NCI-H2196 (cell line): ENCODE measurements around the gene SART3.

Experiments
- DNase-seq: peaks from one replicate; lab custom pipeline; 2025; ENCODE audit not compliant: unreplicated experiment; lab: John Stamatoyannopoulos, UW

The SART3 gene

GRCh38 chr12:108526482-108527165, 34.3 kb downstream of the SART3 start:
- DNase-seq = no peak

- no peak for DNase-seq
Measured at GRCh38 chr12:108525681-108526080, 35.3 kb downstream of the SART3 start.

- DNase-seq = no peak
Measured at GRCh38 chr12:108523365-108523764, 37.6 kb downstream of the SART3 start.

GRCh38 chr12:108519558-108519957, 41.4 kb downstream of the SART3 start:
- DNase-seq = no peak

DNA sequence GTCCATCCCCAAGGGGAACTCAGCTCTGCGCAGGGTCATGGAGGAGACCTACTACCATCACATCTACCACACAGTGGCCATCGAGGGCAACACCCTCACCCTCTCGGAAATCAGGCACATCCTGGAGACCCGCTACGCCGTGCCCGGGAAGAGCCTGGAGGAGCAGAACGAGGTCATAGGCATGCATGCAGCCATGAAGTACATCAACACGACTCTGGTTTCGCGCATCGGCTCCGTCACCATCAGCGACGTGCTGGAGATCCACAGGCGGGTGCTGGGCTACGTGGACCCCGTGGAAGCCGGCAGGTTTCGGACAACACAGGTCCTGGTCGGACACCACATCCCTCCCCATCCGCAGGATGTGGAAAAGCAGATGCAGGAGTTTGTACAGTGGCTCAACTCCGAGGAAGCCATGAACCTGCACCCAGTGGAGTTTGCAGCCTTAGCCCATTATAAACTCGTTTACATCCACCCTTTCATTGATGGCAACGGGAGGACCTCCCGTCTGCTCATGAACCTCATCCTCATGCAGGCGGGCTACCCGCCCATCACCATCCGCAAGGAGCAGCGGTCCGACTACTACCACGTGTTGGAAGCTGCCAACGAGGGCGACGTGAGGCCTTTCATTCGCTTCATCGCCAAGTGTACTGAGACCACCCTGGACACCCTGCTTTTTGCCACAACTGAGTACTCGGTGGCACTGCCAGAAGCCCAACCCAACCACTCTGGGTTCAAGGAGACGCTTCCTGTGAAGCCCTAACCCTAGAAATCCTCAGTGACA, 42.1 kb downstream of the SART3 start:
- DNase-seq = no peak

- DNase-seq = no peak
Measured at GRCh38 chr12:108518101-108518715, 42.8 kb downstream of the SART3 start.

DNA sequence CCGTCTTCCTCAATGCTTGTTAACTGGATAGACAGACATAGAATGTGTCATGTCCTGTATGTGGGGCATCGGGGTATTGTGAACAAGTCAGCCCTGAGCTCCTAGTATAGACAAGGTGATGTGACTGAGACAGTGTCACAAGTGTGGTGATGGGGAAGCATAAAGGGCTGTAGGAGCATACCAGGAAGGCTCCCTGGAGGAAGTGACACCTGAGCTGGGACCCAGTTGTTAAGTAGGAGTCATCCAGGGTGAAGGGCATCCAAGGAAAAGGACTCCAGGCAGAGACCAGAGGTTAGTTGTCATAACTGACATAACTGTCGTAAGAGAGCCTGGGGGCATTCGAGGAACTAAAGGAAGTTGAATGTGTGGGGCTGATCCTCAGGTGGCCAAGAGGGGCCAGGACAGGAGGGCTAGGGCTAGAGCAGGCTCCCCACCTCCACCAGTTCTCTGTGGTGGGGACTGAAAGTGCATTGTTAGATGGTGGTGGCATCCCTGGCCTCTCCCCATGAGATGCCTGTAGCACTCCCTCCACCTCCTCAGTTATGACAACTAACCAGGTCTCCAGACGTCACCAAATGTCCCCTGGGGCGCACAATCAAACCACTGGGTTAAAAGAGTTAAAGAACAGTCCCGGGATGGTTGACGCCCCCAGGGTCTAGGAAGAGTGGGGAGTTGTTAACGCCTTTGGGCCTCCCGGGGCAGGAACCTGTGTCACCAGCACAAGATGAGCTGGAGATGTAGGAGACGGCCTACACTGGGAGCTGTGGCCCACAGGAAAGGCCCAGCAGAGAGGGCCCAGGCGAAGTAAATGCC, 43.5 kb downstream of the SART3 start:
- DNase-seq = no peak

GRCh38 chr12:108516511-108517275, 44.3 kb downstream of the SART3 start:
- peak; percentile 14 for DNase-seq

- DNase-seq = no peak
Measured at GRCh38 chr12:108515916-108516315, 45.1 kb downstream of the SART3 start.

DNA sequence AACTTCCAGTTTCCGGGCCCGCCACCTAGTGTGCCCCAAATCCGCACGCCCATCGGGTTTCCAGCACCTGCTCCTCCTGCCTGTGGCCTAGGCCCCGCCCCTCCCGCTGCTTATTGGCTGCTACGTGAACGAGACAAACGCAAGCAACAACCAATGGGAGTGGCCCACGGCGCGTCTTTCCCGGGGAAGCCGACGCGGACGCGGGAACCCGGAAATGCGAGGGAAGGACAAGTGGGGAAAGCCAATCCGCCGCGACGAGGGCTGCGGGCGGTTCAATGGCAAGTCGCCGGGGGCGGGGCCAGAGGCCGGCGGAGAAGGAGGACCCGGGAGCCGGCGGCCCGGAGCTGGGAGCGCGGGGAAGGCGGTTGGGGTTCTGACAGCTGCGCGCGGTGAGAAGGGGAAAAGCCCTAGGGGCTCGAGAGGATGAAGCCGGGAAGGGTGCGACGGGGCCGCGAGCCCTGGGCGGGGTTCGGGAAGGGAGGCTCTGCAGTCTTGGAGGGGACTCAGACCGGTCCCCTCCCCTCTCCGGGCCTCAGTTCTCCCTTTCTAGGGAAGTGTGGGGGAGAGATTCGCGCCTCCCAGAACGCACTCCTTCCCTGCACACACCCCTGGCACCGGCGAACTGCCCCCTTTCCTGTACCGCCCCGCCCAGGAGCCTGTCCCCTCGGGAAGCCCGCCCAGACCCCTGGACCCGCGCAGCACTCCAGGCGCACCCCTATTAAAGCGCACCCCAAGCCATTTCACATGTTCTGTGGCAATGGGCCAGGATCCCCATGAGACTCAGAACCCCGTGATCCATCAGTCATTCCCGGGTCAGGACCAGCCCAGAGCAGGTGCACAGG, 45.8 kb downstream of the SART3 start, which contains the start of gene FICD:
Gene FICD, plus strand, starts transcription at position 305 of the 842 bp plus-strand sequence. CDS start 1,696 bp downstream, outside the sequence.
- peak; percentile 99 for DNase-seq

DNA sequence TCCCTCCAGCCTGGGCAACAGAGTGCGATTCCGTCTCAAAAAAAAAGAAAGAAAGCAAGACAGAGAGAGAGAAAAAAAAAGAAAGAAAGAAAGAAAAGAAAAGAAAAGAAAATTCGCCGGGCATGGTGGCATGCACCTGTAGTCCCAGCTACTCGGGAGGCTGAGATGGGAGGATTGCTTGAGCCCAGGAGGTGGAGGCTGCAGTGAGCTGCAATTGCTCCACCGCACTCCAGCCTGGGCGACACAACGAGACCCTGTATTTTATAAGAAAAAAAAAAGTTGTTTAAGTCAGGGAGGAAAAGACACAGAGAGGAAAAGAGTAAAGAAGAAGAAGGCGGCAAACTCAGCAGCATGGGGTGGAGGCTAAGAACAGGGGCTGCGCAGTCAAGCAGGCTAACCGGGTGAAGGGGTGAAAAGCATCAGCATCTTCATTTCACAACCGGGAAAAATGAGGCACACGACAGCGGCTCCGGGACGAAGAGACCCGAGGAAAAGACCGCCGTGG, 46.5 kb downstream of the SART3 start:
- no peak for DNase-seq

DNA sequence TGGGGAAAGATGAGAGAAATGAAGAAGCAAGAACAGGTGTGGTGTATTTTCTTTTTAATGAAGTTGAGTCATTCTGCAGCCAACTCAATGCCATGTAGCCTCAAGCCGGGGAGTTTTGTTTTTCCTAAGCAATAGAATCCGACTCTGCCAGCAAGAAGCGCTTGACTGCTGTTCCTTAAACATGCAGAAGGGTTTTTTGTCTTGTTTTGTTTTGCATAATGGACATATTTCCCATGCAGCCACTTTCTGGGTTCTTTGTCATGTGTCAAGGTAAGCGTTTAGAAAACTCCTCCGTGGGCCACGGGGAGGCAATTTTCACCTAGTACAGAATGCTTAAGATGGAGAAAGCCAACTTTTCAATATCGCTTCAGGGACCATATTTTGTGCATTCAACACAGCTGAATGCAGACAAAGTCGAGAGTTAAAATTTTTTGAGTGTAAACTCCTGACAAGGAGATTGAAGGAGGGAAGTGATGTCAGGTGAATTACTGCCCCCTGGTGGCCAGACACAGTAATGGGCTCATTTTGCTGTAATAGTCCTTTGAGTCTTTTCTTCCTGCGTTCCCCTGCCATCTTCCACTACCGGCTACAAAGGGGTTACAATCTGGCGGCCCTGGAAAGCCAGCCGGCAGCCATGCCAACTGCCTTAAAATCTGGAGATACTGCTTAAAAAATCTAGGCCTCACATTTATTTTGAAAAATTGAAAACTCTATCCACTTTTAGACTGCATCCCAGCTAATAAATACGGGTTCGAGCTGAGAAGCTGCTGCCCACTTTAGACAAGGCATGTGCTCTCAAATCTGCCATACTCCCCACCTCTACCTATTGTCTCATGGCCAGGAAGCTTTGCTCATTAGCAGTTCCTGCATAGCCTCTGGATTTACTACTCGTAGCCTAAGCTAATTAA, 49.1 kb downstream of the SART3 start:
- peak; percentile 68 for DNase-seq

DNA sequence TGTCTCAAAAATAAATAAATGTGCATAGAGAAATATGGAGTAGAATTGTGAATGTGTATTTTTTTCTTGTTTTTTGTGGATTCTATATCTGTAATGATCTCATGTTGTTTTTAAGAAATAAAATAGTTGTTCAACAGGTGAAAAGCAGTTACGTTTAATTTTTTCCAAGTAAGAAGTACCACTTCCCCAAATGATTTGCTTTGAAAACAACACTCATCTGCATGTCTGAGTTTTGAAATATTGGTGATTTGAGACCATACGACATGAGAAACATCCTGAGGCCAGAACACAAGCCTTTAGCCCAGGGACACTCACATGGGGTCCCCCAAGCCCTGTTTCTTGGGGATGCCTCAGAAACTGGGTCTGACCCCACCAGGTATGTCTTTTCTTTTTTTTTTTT, 50.1 kb downstream of the SART3 start:
- DNase-seq = no peak

GRCh38 chr12:108509806-108510205, 51.2 kb downstream of the SART3 start:
- no peak for DNase-seq

GRCh38 chr12:108507971-108508642, 52.9 kb downstream of the SART3 start:
- no peak for DNase-seq

GRCh38 chr12:108505129-108505528, 55.8 kb downstream of the SART3 start:
- no peak for DNase-seq

DNA sequence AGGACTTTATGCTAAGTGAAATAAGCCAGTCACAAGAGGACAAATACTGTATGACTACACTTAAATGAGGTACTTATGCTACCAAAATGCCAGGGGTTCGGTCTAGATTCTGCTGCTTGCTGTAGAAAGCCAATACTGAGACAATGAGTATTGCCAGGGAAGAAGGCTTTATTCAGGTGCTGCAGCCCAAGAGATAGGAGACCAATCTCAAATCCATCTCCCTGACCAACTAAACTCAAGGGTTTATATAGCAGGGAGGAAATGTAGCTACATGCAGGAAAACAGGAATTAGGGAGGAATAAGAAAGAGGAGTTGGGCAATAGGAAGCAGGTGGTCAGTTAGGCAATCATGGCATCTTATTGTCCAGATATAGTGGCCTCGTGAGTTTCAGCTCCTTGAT, 58.1 kb downstream of the SART3 start:
- DNase-seq = no peak

DNA sequence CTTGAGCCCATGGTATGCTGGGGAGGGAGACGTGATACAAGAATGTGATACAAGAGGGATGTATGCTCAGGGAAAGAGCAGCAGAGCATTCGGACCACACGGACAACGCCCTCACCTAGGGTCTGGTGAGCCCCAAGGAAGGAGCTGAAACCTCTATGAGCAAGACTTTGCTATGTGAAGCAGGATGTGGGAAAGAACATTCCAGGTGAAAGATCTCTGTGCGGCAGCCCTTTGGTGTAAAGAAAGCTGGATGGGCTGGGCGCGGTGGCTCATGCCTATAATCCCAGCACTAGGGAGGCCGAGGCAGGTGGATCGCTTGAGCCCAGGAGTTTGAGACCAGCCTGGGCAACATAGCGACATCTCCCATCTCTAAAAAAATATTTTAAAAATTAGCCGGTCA, 62.8 kb downstream of the SART3 start:
- DNase-seq = no peak
